ENCODE results near the gene RAD51B.

DNA sequence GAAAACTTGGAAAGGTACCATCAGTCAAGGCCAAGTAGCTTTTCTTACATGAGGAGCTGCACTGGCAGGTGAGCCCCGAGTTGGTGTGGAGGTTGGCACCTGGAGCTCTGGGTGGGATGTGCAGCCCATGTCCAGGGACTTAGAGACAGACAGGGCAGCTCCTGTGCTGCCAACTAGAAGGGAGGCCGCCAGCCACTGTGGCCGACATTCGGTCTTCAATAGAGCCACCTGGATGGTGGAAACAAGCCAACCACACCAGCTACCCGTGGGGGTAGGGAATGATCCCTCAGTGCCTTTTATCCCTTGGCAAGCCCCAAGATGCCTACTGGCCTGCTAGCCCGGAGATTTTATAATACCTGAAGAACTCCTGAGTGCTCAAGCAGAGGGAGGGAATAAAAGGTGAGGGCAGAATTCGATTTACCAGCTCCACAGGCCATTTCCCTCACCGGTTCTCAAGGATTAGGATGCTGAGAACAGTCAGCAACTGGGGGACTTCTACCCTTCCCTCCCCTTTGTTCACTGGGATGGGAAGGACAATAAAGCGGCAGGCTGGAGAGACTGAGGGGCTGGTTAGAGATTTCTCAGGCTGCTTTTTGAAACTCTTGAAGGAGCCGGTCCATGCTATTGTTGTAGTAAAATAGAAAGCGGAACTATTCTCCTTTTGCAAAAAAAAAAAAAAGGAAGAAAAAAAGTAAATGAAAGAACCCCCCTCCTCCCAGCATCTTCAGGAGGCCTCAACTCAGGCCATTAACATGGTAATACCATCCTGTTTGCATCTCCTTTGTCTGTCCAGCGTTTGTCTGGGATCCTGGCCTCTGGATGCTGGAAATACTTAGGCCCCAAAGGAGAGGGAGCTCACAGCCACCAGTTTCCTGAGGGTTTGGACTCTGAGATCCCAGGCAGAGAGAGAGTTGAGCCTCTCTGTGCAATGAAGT is 651.7 kb downstream of the RAD51B start:
- TF ChIP-seq, protein P1, sequence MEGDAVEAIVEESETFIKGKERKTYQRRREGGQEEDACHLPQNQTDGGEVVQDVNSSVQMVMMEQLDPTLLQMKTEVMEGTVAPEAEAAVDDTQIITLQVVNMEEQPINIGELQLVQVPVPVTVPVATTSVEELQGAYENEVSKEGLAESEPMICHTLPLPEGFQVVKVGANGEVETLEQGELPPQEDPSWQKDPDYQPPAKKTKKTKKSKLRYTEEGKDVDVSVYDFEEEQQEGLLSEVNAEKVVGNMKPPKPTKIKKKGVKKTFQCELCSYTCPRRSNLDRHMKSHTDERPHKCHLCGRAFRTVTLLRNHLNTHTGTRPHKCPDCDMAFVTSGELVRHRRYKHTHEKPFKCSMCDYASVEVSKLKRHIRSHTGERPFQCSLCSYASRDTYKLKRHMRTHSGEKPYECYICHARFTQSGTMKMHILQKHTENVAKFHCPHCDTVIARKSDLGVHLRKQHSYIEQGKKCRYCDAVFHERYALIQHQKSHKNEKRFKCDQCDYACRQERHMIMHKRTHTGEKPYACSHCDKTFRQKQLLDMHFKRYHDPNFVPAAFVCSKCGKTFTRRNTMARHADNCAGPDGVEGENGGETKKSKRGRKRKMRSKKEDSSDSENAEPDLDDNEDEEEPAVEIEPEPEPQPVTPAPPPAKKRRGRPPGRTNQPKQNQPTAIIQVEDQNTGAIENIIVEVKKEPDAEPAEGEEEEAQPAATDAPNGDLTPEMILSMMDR (optimal IDR thresholded peaks at IDR 0.05 in 1 of 3, IDR thresholded peaks at IDR 0.05 in 1 of 3, conservative IDR thresholded peaks at IDR 0.05 in 1 of 3; ENCODE audit: extremely low read depth in 1 of 3, insufficient read depth in 2 of 3, low read length in 3 of 3) = no peak
- no peak for TF ChIP-seq EZH2 (IDR thresholded peaks at IDR 0.05; ENCODE audit: low read length)

Data from keratinocyte (primary cell).